Breast epithelium (tissue), 3 donors: ENCODE results near the gene PLXNA2.

Experiments
- POLR2A ChIP-seq: fragments of 450-650 bp; IDR thresholded peaks from one replicate; pipeline ENCODE4 v1.6.1; 2016; ENCODE audit warnings: antibody characterized with exemption, mild to moderate bottlenecking, moderate library complexity
- TF ChIP-seq, protein P1 (sequence below), 3 donors: fragments of 450-650 bp; IDR thresholded peaks; one replicate each; pipeline ENCODE4 v1.5.1; 2016 to 2017; ENCODE audit warnings: antibody characterized with exemption in 3 of 3, mild to moderate bottlenecking in 3 of 3, moderate library complexity in 3 of 3

DNA sequence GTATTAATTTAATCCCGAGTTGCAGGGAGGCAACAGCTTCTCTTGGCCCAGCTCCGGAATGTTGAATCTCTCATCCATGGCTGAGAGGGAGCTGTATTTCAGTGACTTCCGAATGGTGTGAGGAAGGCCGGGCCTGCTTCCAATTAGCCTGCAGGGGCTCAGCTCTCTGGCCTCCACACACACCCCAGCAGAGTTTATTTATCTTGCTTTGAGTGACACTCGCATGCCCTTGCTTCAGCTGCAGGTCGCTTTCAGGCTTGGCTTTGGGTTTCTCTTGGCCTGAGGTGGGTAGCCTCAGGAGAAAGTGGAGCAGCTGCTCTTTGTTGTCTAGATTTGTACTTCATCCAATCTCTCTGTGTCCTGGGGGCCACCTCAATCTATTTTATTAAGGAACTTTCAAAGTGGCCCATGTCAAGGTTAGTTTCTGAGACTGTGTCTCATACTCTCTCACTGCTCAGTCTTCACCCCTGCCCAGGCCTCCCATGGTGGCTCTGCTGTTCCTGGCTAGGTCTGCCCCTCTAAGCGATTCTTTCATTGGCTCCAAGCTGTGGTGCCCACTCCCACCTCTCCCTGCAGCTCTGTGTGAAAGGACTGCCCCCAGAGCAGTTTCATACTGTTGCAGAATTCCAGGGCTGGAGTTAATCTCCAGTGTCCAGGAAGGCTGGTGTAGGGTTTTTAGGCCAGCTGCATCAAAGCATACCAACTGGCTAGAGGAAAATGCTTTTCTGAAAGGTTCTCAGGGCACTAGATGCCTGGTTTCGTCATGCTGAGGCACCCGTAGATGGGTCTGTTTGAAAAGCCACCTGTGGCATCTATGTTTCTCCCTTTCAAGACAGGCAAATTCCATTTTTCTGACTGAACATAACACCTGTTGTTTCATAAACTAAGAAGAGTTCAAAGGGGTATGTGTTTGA, 153.5 kb downstream of the PLXNA2 start:
- TF ChIP-seq, protein P1, sequence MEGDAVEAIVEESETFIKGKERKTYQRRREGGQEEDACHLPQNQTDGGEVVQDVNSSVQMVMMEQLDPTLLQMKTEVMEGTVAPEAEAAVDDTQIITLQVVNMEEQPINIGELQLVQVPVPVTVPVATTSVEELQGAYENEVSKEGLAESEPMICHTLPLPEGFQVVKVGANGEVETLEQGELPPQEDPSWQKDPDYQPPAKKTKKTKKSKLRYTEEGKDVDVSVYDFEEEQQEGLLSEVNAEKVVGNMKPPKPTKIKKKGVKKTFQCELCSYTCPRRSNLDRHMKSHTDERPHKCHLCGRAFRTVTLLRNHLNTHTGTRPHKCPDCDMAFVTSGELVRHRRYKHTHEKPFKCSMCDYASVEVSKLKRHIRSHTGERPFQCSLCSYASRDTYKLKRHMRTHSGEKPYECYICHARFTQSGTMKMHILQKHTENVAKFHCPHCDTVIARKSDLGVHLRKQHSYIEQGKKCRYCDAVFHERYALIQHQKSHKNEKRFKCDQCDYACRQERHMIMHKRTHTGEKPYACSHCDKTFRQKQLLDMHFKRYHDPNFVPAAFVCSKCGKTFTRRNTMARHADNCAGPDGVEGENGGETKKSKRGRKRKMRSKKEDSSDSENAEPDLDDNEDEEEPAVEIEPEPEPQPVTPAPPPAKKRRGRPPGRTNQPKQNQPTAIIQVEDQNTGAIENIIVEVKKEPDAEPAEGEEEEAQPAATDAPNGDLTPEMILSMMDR (IDR thresholded peaks at IDR 0.05), result no peak
- TF ChIP-seq POLR2A, result no peak
